Suppressor macrophage (primary cell): ENCODE results near the gene MOGAT3.

Experiments used
- DNase-seq, 4 experiments: peaks; one replicate each; pipeline ENCODE4 v3.0.0-alpha.2; 2020 to 2022

Gene MOGAT3

DNA sequence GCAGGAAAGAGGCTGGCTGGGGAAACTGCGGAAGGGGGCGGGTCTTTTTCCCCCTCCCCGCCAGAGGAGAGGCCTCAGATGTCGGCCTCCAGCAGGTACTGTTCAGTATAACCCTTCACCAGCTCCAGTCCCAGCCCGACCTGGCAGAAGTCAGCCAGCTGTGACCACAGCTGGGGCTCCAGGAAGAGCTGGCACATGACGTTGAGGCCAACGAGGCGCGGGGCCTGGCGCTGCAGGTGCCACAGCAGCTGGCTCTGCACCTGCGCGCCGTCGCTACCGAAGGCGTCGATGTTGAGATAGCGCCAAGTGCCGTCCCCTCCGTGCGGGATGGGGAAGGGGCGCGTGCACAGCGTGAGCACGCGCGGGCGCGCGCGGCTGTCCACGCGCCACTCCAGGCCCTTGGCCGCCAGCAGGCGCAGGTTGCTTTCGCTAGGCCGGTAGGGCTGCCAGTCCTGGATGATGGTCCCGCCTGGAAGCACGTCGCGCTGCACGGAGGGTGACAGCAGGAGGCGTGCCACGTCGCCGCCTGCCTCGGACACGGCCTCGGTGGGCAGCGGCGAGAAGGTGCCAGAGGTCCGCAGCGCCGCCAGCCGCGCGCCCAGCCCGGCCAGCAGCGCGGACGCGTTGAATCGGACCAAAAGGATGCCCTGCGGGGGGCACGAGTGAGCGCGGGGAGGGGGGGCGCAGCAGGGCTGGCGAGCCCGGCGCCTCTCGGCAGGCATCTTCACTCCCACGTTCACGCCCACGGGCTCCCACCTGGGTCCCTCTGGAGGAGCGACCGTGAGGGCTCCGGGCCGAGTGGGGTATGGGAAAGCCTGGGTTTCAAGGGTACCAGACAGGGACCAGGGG is 28.6 kb downstream of the MOGAT3 start:
- peak in 1 of 4 experiments; percentile 14 for DNase-seq

GRCh38 chr7:101171442-101171837 is 29.4 kb downstream of the MOGAT3 start:
- DNase-seq = peak in 1 of 4 experiments; percentile 29

DNA sequence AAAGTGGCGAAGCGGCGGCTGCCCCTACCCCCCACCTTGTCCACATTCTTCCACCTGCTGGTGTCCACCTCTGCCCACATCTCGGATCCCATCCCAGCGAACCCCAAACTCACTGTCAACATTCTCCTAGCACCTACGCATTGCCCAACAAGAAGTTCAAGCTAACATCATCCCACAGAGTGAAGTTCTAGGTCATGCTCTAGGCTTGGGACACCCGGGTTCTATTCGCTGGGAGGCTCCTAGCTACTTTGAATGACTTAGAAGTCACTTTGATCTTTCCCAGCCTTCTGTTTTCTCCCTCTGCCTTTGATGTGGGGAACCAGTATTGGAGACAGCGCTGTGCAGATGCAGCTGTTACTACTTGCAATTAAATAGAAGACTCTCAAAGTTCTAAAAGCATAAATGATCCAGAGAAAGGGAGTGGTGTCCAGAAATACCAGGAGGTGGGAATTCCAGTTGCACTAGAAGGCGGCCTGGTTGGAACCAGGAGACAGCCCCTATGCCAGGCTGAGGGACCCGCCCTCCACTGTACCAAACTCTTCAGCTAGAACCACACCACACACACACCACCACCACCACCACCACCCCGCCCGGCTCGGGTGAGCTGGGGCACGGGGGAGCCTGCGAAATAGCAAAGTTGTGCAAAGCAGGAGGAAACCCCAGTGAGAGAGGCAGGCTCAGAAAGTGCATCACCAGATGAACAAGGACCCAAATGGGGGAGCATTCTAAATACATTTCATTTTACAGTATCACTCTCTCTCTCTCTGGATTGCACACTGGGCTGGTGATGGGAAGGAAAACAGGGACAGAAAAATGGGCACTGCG is 30.0 kb downstream of the MOGAT3 start:
- DNase-seq = peak in 2 of 4 experiments; percentile 30 to 34

DNA sequence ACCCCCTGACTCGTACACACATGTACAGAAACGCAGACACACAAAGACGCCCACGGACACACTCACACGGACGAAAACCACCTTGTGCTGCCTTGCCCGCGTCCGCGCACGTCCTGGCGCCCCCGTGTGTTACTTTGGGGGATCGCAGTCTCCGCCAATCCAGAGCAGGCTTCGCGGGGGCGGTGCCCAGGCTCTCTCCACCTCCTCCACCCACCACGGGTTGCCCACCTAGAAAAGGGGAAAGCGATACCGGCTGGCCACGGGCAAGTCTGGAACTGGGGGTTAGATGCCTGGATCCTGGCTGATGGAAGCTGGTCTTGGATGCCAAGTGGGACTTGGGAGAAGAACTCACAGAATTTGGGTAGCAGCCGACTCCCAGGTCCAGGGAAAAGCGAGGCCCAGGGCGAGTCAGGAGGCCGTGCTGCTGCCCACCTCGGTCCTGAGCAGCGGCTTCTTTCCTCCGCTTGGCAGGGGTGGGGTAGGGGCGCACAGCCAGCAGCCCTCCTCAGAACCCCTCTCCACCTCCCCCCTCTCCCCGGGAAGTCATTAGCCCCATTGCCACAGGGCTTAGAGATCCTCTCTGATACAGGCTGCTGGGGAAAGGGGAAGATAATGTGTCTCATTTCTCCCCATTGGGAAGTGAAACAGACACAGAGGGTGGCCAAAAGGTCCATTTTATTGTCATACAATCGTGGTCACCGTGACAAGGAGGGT is 30.8 kb downstream of the MOGAT3 start:
- peak; percentile 64 to 82 (median 72) for DNase-seq

DNA sequence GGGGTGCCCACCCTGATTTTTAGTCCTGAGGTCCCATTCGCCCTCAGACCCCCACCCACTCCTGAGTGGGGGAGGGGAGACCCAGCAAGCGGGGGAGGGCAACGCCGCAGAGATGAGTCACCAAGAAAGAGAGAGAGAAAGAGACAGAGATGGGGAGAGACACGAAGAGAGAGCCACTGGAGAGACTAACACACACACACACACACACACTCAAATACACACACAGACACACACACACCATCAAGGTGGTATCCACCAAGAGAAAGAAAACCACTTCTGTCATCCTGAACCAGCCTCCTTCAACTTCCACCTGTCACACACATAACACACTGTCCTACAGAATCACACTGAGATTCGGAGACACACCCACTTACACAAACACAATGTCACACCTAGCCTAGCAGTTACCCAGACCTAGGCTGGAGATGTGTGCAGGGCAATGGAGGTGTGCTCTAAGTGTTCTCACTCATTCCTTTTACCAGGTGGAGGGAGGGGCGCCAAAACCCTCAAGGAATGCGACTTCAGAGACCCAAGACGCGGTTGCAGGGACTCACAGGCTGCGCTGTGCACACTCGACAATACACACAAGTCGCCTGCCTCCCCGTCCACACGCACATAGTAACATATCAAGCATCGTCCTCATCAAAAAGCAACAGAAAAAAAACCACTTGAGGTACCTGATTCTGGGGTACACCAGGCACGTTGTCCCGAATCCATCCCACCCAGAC is 31.6 kb downstream of the MOGAT3 start:
- DNase-seq = no peak

- no peak for DNase-seq
Observed at GRCh38 chr7:101168412-101169049, 32.3 kb downstream of the MOGAT3 start.

GRCh38 chr7:101167645-101168411 is 33.0 kb downstream of the MOGAT3 start:
- no peak for DNase-seq

GRCh38 chr7:101166909-101167644 is 33.8 kb downstream of the MOGAT3 start:
- DNase-seq = no peak

DNA sequence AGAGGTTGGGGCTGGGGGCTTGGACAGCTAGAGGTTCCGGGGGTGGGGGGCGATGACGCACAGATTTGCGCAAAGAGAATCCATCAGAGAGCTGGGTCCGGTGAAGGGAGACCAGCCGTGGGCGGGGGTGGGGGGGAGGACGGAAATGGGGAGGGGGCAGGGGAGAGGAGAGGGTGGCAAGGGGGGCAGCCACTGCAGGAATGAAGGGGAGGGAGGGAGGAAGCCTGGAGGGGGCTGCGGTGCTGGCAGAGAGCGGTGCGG is 34.3 kb downstream of the MOGAT3 start:
- DNase-seq = no peak

- DNase-seq = no peak
Observed at GRCh38 chr7:101165958-101166647, 34.7 kb downstream of the MOGAT3 start.

DNA sequence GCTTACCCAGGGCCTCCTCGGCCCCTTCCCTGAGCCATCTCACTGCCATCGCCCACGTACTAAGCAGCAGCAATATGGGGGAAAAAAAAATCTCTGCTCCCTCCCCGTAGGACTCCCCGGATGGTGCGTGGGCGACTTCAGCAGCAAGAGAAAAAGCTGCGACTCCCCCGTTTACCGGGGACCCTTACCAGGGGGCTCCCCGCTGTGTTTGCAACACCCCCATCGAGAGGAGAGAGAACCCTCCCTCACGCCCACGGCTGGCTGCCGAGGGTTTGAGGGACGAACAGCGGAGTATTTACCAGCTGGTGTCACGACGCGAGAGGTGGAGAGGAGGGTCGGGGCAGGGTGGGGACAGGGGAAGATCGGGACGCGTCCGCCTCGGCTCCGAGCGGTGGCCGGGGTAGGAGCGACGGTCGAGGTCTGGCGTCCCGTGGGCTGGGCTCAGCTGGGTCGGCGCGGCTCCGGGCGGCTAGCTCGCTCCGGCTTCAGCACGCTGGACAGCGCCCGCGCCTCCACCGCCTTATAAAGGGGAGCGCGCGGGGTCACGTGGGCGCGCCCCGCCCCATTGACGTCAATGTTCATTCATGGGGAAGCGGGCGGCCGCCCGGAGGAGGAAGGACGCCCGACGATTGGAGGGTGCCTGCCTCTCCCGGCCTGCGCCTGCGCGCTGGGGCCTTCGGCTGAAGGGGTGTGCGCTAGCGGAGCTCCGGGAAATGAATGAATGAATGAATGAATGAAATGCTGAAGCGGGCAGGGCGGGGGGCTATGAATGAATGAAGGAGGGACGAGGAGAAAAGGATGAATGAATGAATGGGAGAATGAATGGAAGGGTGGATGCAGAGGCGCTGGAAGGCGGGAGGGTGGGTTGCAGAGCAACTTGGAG is 35.5 kb downstream of the MOGAT3 start, which contains the start of gene VGF:
TSS of gene VGF (minus strand) at position 495 of the 883 bp plus-strand sequence. CDS start 726 bp downstream, outside the sequence.
- DNase-seq = peak; percentile 98 to 100 (median 99)

DNA sequence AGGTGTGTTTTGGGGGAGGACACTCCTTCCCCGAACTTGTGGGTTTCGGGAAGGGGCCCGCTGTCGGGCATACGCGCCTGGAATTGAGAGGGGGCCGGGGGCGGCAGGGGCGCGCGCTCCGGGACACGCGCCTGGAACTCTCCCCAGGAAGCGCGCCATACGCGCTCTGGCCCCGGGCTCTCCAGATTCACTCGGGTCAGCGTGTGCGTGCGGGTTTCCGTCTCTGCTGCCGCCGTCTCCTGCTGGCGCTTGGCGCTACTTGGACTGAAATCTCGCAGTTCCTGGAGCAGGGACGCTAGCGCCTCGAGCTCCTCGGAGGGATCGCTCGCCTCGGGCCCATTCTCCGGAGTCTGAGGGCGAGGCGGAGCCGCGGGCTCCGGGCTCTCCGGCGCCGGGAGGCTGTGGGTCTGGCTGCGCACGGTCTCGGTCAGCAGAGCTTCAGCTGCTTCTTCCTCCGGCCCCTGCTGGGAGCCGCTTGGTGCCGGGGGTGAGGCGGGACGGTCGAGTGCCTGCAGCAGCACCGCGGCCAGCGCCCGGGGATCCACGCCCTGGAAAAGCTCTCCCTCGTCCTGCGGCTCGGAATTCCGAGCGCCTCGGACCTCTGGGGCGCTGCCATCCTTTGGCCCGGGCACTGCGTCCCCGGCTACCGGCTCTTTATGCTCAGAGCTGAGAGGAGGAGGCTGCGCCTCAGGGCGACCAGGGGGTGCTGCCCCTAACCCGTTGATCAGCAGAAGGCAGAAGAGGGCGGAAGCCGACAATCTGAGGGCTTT is 36.6 kb downstream of the MOGAT3 start:
- peak in 3 of 4 experiments; percentile 57 to 80 (median 66) for DNase-seq

GRCh38 chr7:101163279-101164070 is 37.4 kb downstream of the MOGAT3 start:
- no peak for DNase-seq

- peak in 3 of 4 experiments; percentile 34 to 65 (median 57) for DNase-seq
Observed at GRCh38 chr7:101162551-101163278, 38.1 kb downstream of the MOGAT3 start.

GRCh38 chr7:101161692-101162471 is 39.0 kb downstream of the MOGAT3 start:
- no peak for DNase-seq
